ENCODE results near the gene KIAA0232. TPM values are rescaled to one million over a fixed set of nuclear protein-coding genes. Genes with fewer than 3 reads are reported as not detected.

KIAA0232 gene
- total and polyA plus RNA-seq, 9 of the 15 experiments (the other 6 are each of a cell fraction or from before 2014, with no cell fraction given) = 3.5 to 17.4 (median 13.0) TPM

- TF ChIP-seq SAFB2 (IDR thresholded peaks at IDR 0.05; ENCODE audit: borderline replicate concordance, low read depth, low read length, severe bottlenecking) = no peak
- TF ChIP-seq SMARCA5 (IDR thresholded peaks at IDR 0.05) = peak; percentile 50; the same call in 1 of the 2 replicates
- no peak for TF ChIP-seq BCL6 (CRISPR knock-in tag; IDR thresholded peaks at IDR 0.05)
- TF ChIP-seq ZNF609 (CRISPR knock-in tag; IDR thresholded peaks at IDR 0.05; ENCODE audit: borderline replicate concordance) = no peak
- TF ChIP-seq PCBP2 (IDR thresholded peaks at IDR 0.05; ENCODE audit: low read depth, low read length, poor library complexity, severe bottlenecking) = no peak
Observed at GRCh38 chr4:6750286-6751221, 32.0 kb upstream of the KIAA0232 start (continued).

All from K562 (cell line).